ENCODE measurements around the gene DCP2.
A peak's percentile ranks its signal among the peaks of the same experiment; 100 is the strongest.

Gene DCP2

GRCh38 chr5:113039934-113040285, 63.3 kb downstream of the DCP2 start:
- no peak overlapping the region for H3K4me3 ChIP-seq (ENCODE audit: low read depth, low read length)

GRCh38 chr5:113040672-113041260, 64.2 kb downstream of the DCP2 start:
- no peak for DNase-seq (ENCODE audit: low read depth)
- no peak overlapping the region for H3K4me3 ChIP-seq (ENCODE audit: low read depth, low read length)

More at GRCh38 chr5:113039934-113040285, 63.3 kb downstream of the DCP2 start:
- DNase-seq (ENCODE audit: low read depth) = no peak

- no peak overlapping the region for H3K4me3 ChIP-seq (ENCODE audit: low read depth, low read length)
- no peak for DNase-seq (ENCODE audit: low read depth)
Measured at GRCh38 chr5:113042491-113043243, 66.1 kb downstream of the DCP2 start.

GRCh38 chr5:113043491-113043931, 66.9 kb downstream of the DCP2 start:
- H3K4me3 ChIP-seq (ENCODE audit: low read depth, low read length) = no peak overlapping the region
- DNase-seq (ENCODE audit: low read depth) = no peak

GRCh38 chr5:113044776-113045465, 68.3 kb downstream of the DCP2 start:
- H3K4me3 ChIP-seq (ENCODE audit: low read depth, low read length) = no peak overlapping the region
- no peak for DNase-seq (ENCODE audit: low read depth)

GRCh38 chr5:113047234-113047633, 70.6 kb downstream of the DCP2 start:
- no peak overlapping the region for H3K4me3 ChIP-seq (ENCODE audit: low read depth, low read length)
- no peak for DNase-seq (ENCODE audit: low read depth)

GRCh38 chr5:113047733-113048652, 71.4 kb downstream of the DCP2 start:
- DNase-seq (ENCODE audit: low read depth) = no peak
- no peak overlapping the region for H3K4me3 ChIP-seq (ENCODE audit: low read depth, low read length)

- DNase-seq (ENCODE audit: low read depth) = no peak
- H3K4me3 ChIP-seq (ENCODE audit: low read depth, low read length) = no peak overlapping the region
Measured at GRCh38 chr5:113048931-113049330, 72.3 kb downstream of the DCP2 start.

- DNase-seq (ENCODE audit: low read depth) = peak; percentile 62
- no peak overlapping the region for H3K4me3 ChIP-seq (ENCODE audit: low read depth, low read length)
Measured at GRCh38 chr5:113050721-113051382, 74.3 kb downstream of the DCP2 start.

GRCh38 chr5:113052041-113052795, 75.6 kb downstream of the DCP2 start:
- no peak overlapping the region for H3K4me3 ChIP-seq (ENCODE audit: low read depth, low read length)
- no peak for DNase-seq (ENCODE audit: low read depth)

- no peak overlapping the region for H3K4me3 ChIP-seq (ENCODE audit: low read depth, low read length)
- DNase-seq (ENCODE audit: low read depth) = peak; percentile 48
Measured at GRCh38 chr5:113053511-113053995, 77.0 kb downstream of the DCP2 start.

- no peak for DNase-seq (ENCODE audit: low read depth)
- H3K4me3 ChIP-seq (ENCODE audit: low read depth, low read length) = no peak overlapping the region
Measured at GRCh38 chr5:113054899-113055298, 78.3 kb downstream of the DCP2 start.

- DNase-seq (ENCODE audit: low read depth) = no peak
- H3K4me3 ChIP-seq (ENCODE audit: low read depth, low read length) = no peak overlapping the region
Measured at GRCh38 chr5:113056988-113057387, 80.4 kb downstream of the DCP2 start.

- no peak overlapping the region for H3K4me3 ChIP-seq (ENCODE audit: low read depth, low read length)
- DNase-seq (ENCODE audit: low read depth) = no peak
Measured at GRCh38 chr5:113057557-113057984, 81.0 kb downstream of the DCP2 start.

GRCh38 chr5:113058269-113058668, 81.7 kb downstream of the DCP2 start:
- no peak for DNase-seq (ENCODE audit: low read depth)
- H3K4me3 ChIP-seq (ENCODE audit: low read depth, low read length) = no peak overlapping the region

- no peak for DNase-seq (ENCODE audit: low read depth)
- no peak overlapping the region for H3K4me3 ChIP-seq (ENCODE audit: low read depth, low read length)
Measured at GRCh38 chr5:113058706-113059226, 82.2 kb downstream of the DCP2 start.

GRCh38 chr5:113059232-113060040, 82.8 kb downstream of the DCP2 start:
- H3K4me3 ChIP-seq (ENCODE audit: low read depth, low read length) = no peak overlapping the region
- DNase-seq (ENCODE audit: low read depth) = peak; percentile 68

Data from skeletal muscle cell (primary cell).